HCT116 (cell line): Measurements from ENCODE around the gene DACT3. TPM values are rescaled to one million over a fixed set of nuclear protein-coding genes. Genes with fewer than 3 reads are reported as not detected.

ENCODE experiments used
- ATAC-seq: fragments of 200-7000 bp; cut with Tn5 transposase; 2 replicates; pipeline ENCODE4 v1.9.1; 2020; ENCODE audit warnings: mild to moderate bottlenecking, moderate library complexity
- BruUV-seq: library from RNA; stranded (reverse); fragments of 400-500 nt; replicated peaks from 2 replicates; lab custom pipeline; 2021; lab: Mats Ljungman, UMichigan
- CTCF ChIA-PET: fragments of 300-600 bp; sonication (Branson Sonifier 250); formaldehyde crosslinking; loops from one replicate; lab custom pipeline; 2021; ENCODE audit warnings: antibody characterized with exemption; lab: Charles Lee
- POLR2A ChIA-PET: fragments of 300-600, 350-600 bp; sonication (Branson Sonifier 250); formaldehyde crosslinking; loops from one replicate; lab custom pipeline; 2021; ENCODE audit warnings: antibody characterized with exemption; lab: Charles Lee
- RAD21 ChIA-PET, 2 experiments: fragments of 300-600 bp; sonication (Branson Sonifier 250); formaldehyde crosslinking; loops; one replicate each; lab custom pipeline; 2023; ENCODE audit warnings: low total read pairs in 2 of 2; ENCODE audit not compliant: uncharacterized antibody in 2 of 2, unreplicated experiment in 2 of 2, low non-redundant PET in 1 of 2; lab: Charles Lee
- DNase-seq: peaks from one replicate; pipeline ENCODE4 v3.0.0-alpha.2; 2010; ENCODE audit warnings: low read depth, low spot score
- H2AFZ ChIP-seq: fragments of 200-600 bp; shearing (Covaris generic), sonication (generic); 2 replicates; pipeline ENCODE4 v1.6.1; 2017; ENCODE audit warnings: low read depth, mixed run types, mixed read lengths, antibody characterized with exemption, low read length; ENCODE audit not compliant: poor library complexity, severe bottlenecking
- H3K27ac ChIP-seq: 2 replicates; pipeline ENCODE4 v1.5.1; 2012; ENCODE audit warnings: low read depth, low read length
- H3K27me3 ChIP-seq: fragments of 200-600 bp; sonication (generic); 2 replicates; pipeline ENCODE4 v1.6.1; 2016; ENCODE audit warnings: mixed run types, low read length, mixed read lengths; ENCODE audit not compliant: insufficient read depth
- H3K36me3 ChIP-seq, 2 experiments: fragments of 200-500 bp in 1 of 2; fragments of 200-600 bp in 1 of 2; sonication (Bioruptor generic) in 1 of 2; sonication (generic) in 1 of 2; 2 replicates each; pipeline versions ENCODE4 v1.5.1 to v1.6.1; 2014 to 2016; ENCODE audit warnings: low read length in 2 of 2, inconsistent platforms in 1 of 2, mixed read lengths in 1 of 2, mixed run types in 1 of 2; ENCODE audit not compliant: insufficient read depth in 2 of 2, control insufficient read depth in 1 of 2
- H3K4me1 ChIP-seq, 2 experiments: fragments of 200-600 bp in 1 of 2; sonication (generic) in 1 of 2; 2 replicates each; pipeline versions ENCODE4 v1.5.1 to v1.6.1; 2012 to 2017; ENCODE audit warnings: low read length in 2 of 2, inconsistent platforms in 1 of 2, mild to moderate bottlenecking in 1 of 2, mixed read lengths in 1 of 2, mixed run types in 1 of 2, moderate library complexity in 1 of 2; ENCODE audit not compliant: insufficient read depth in 2 of 2, control insufficient read depth in 1 of 2
- H3K4me2 ChIP-seq: fragments of 200-600 bp; sonication (generic); 2 replicates; pipeline ENCODE4 v1.6.1; 2017; ENCODE audit warnings: mixed run types, low read length, mixed read lengths
- H3K4me3 ChIP-seq, 2 experiments: fragments of 200-600 bp in 1 of 2; sonication (generic) in 1 of 2; replicated peaks in 1 of 2; 2 replicates each; pipeline ENCODE4 v1.5.1; 2011 to 2016; ENCODE audit warnings: low read length in 2 of 2, control low read depth in 1 of 2, low read depth in 1 of 2, mild to moderate bottlenecking in 1 of 2, mixed read lengths in 1 of 2, mixed run types in 1 of 2
- H3K79me2 ChIP-seq: fragments of 200-600 bp; sonication (generic); 2 replicates; pipeline ENCODE4 v1.6.1; 2017; ENCODE audit warnings: mild to moderate bottlenecking, mixed run types, low read length, moderate library complexity, mixed read lengths; ENCODE audit not compliant: insufficient read depth
- H3K9ac ChIP-seq: fragments of 200-600 bp; sonication (generic); 2 replicates; pipeline ENCODE4 v1.6.1; 2016; ENCODE audit warnings: low read length, mixed read lengths
- H3K9me2 ChIP-seq: fragments of 200-600 bp; sonication (generic), shearing (Covaris generic); 2 replicates; pipeline ENCODE4 v1.6.1; 2017; ENCODE audit warnings: mixed run types, mild to moderate bottlenecking, moderate library complexity; ENCODE audit not compliant: insufficient read depth
- H3K9me3 ChIP-seq, 2 experiments: fragments of 200-500 bp in 1 of 2; fragments of 200-600 bp in 1 of 2; sonication (Bioruptor generic) in 1 of 2; sonication (generic) in 1 of 2; 2 replicates each; pipeline ENCODE4 v1.6.1; 2014 to 2017; ENCODE audit warnings: low read length in 2 of 2, mixed read lengths in 2 of 2, inconsistent platforms in 1 of 2, low read depth in 1 of 2, mild to moderate bottlenecking in 1 of 2, mixed run types in 1 of 2, moderate library complexity in 1 of 2; ENCODE audit not compliant: control insufficient read depth in 1 of 2, insufficient read depth in 1 of 2
- H4K20me1 ChIP-seq: fragments of 200-600 bp; sonication (generic), shearing (Covaris generic); 2 replicates; pipeline ENCODE4 v1.6.1; 2017; ENCODE audit warnings: mixed run types, mild to moderate bottlenecking, moderate library complexity; ENCODE audit not compliant: insufficient read depth
- CEBPB ChIP-seq: IDR thresholded peaks from 2 replicates; pipeline ENCODE4 v1.6.1; 2012; ENCODE audit warnings: low read depth
- EGR1 ChIP-seq: IDR thresholded peaks from 2 replicates; pipeline ENCODE4 v1.6.1; 2012; ENCODE audit warnings: low read depth
- EZH2phosphoT487 ChIP-seq: fragments of 200-600 bp; IDR thresholded peaks from 2 replicates; pipeline ENCODE4 v1.6.1; 2018; ENCODE audit warnings: antibody characterized with exemption, borderline replicate concordance
- FOSL1 ChIP-seq: IDR thresholded peaks from 2 replicates; pipeline ENCODE4 v1.6.1; 2012; ENCODE audit warnings: low read depth
- JUND ChIP-seq: IDR thresholded peaks from 2 replicates; pipeline ENCODE4 v1.6.1; 2012
- POLR2A ChIP-seq: IDR thresholded peaks from 2 replicates; pipeline ENCODE4 v1.7.0; 2011; ENCODE audit warnings: borderline replicate concordance; ENCODE audit not compliant: insufficient read depth, insufficient read length; ENCODE audit errors: extremely low read depth
- SP1 ChIP-seq: IDR thresholded peaks from 2 replicates; pipeline ENCODE4 v1.6.1; 2012; ENCODE audit warnings: low read depth
- YY1 ChIP-seq: IDR thresholded peaks from 2 replicates; pipeline ENCODE4 v1.6.1; 2011; ENCODE audit warnings: low read length, low read depth, moderate library complexity, mild to moderate bottlenecking; ENCODE audit not compliant: insufficient replicate concordance; ENCODE audit errors: extremely low read depth
- ZFX ChIP-seq: fragments of 450-650 bp; IDR thresholded peaks from 2 replicates; pipeline ENCODE4 v1.6.1; 2017
- ZNF274 ChIP-seq: fragments of 200-500 bp; sonication (Bioruptor generic); IDR thresholded peaks from 2 replicates; pipeline ENCODE4 v1.6.1; 2014; ENCODE audit warnings: mild to moderate bottlenecking, low read depth, low read length, inconsistent platforms
- intact Hi-C: fragments of 100-400 bp; cut with micrococcal nuclease; formaldehyde crosslinking; loops from 2 replicates; pipeline ENCODE4 v1.10.0; 2022
- total RNA-seq: library from RNA; stranded (reverse); gene quantifications from one replicate; pipeline ENCODE4 v1.2.1, GENCODE V29; 2021; ENCODE audit not compliant: unreplicated experiment
- TF ChIP-seq, protein P1 (sequence below): IDR thresholded peaks from 2 replicates; pipeline ENCODE4 v1.6.1; 2011; ENCODE audit warnings: mild to moderate bottlenecking, low read length, moderate library complexity; ENCODE audit not compliant: insufficient replicate concordance; ENCODE audit errors: extremely low read depth
- TF ChIP-seq, protein P2 (sequence below): IDR thresholded peaks from 2 replicates; pipeline ENCODE4 v1.6.1; 2012; ENCODE audit warnings: low read depth

The DACT3 gene
- total RNA-seq, 1 experiment from 2014 or later, result 2.0 TPM

DNA sequence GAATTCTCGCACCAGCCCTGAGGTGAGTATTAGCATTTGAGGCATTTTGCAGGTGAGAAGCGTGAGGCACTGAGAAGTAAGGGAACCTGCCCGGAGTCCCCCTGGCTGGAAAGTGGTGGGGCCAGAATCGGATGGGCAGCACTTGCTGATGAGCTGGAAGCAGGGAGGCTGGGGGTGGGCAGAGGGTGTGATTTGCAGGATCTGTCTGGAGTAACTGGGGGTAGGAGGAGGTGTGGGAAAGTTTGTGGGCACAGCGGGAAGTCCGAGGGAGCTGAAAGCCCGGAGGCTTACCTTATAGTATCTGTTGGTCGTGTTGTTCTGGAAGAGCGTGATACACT, 35.9 kb upstream of the DACT3 start (continued):
- TF ChIP-seq ZNF274 (no peak), EZH2phosphoT487 (no peak), FOSL1 (no peak), EGR1 (no peak)

DNA sequence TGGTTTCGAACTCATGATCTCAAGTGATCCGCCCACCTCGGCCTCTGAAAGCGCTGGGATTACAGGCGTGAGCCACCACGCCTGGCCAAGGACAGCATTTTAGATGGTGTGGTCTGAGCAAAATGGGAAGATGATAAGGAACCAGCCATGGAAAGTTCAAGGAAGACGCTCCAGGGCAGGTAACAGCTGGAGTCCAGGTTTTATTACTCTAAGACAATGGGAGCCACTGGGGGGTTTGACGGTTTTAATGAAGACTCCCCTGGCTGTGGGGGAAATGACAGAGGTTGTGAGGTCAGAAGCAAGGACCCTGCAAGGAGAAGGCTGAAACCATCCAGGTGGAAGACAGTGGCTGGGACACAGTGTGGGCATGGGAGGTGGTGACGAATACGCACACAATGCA, 35.1 kb upstream of the DACT3 start:
- Histone ChIP-seq H3K4me1 (peaks cover 10 to 33% of the 10 kb centered on the region in 2 experiments), H3K9ac (no peak overlapping the region), H3K36me3 (peaks cover 36 to 47% of the 10 kb centered on the region in 2 experiments), H2AFZ (no peak overlapping the region), H3K79me2 (peaks cover 8% of the 10 kb centered on the region; the same call in 1 of the 2 replicates), H4K20me1 (peaks cover 3% of the 10 kb centered on the region; the same call in 1 of the 2 replicates), H3K27ac (no peak overlapping the region), H3K4me2 (no peak overlapping the region), H3K9me3 (no peaks in the 10 kb centered on the region), H3K27me3 (no peaks in the 10 kb centered on the region), H3K4me3 (no peak overlapping the region), H3K9me2 (no peaks in the 10 kb centered on the region)
- no peak for ATAC-seq
- no peak for DNase-seq
- ChIA-PET RAD21 (no interaction called here), POLR2A (no interaction called here), CTCF (no interaction called here)
- no TSS peak for BruUV-seq
- intact Hi-C loops, result no loop called here
- TF ChIP-seq ZNF274 (no peak), YY1 (no peak), EGR1 (no peak), JUND (no peak), POLR2A (no peak), ZFX (no peak), SP1 (no peak), CEBPB (no peak)
- TF ChIP-seq, protein P1, sequence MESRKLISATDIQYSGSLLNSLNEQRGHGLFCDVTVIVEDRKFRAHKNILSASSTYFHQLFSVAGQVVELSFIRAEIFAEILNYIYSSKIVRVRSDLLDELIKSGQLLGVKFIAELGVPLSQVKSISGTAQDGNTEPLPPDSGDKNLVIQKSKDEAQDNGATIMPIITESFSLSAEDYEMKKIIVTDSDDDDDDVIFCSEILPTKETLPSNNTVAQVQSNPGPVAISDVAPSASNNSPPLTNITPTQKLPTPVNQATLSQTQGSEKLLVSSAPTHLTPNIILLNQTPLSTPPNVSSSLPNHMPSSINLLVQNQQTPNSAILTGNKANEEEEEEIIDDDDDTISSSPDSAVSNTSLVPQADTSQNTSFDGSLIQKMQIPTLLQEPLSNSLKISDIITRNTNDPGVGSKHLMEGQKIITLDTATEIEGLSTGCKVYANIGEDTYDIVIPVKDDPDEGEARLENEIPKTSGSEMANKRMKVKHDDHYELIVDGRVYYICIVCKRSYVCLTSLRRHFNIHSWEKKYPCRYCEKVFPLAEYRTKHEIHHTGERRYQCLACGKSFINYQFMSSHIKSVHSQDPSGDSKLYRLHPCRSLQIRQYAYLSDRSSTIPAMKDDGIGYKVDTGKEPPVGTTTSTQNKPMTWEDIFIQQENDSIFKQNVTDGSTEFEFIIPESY, result no peak
- TF ChIP-seq, protein P2, sequence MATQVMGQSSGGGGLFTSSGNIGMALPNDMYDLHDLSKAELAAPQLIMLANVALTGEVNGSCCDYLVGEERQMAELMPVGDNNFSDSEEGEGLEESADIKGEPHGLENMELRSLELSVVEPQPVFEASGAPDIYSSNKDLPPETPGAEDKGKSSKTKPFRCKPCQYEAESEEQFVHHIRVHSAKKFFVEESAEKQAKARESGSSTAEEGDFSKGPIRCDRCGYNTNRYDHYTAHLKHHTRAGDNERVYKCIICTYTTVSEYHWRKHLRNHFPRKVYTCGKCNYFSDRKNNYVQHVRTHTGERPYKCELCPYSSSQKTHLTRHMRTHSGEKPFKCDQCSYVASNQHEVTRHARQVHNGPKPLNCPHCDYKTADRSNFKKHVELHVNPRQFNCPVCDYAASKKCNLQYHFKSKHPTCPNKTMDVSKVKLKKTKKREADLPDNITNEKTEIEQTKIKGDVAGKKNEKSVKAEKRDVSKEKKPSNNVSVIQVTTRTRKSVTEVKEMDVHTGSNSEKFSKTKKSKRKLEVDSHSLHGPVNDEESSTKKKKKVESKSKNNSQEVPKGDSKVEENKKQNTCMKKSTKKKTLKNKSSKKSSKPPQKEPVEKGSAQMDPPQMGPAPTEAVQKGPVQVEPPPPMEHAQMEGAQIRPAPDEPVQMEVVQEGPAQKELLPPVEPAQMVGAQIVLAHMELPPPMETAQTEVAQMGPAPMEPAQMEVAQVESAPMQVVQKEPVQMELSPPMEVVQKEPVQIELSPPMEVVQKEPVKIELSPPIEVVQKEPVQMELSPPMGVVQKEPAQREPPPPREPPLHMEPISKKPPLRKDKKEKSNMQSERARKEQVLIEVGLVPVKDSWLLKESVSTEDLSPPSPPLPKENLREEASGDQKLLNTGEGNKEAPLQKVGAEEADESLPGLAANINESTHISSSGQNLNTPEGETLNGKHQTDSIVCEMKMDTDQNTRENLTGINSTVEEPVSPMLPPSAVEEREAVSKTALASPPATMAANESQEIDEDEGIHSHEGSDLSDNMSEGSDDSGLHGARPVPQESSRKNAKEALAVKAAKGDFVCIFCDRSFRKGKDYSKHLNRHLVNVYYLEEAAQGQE, result no peak
